ENCODE measurements around the gene HOOK1.

DNA sequence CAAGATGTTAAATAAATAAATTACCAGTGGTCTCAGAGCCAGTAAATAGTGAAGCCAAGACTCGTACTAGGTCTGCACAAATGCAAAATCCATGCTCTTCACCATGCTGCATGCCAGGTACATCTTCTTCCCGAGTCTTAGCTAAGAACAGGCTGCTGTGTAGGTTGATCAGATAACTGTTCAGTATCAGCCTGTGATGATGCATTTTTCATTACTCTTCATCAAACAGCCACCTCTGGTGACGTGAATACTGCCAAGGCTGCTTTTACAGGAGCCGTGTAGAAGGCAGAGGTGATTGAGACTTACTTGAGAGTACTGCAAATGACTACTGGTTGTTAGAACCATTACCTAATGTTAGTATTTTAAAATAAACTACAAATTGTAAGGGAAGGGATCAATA is 39.3 kb upstream of the HOOK1 start:
- TF ChIP-seq POLR2AphosphoS5 (IDR thresholded peaks at IDR 0.05; ENCODE audit: borderline replicate concordance, low read depth, low read length) (no peak), EZH2 (IDR thresholded peaks at IDR 0.05) (no peak)
